ENCODE measurements around the gene GMDS. TPM values are rescaled to one million over a fixed set of nuclear protein-coding genes. Genes with fewer than 3 reads are reported as not detected.

The GMDS gene
- total RNA-seq, 3 donors from 2014 or later (not counting 1 experiment from before 2014, with no cell fraction given) = 23.6 to 31.0 (median 26.4) TPM

DNA sequence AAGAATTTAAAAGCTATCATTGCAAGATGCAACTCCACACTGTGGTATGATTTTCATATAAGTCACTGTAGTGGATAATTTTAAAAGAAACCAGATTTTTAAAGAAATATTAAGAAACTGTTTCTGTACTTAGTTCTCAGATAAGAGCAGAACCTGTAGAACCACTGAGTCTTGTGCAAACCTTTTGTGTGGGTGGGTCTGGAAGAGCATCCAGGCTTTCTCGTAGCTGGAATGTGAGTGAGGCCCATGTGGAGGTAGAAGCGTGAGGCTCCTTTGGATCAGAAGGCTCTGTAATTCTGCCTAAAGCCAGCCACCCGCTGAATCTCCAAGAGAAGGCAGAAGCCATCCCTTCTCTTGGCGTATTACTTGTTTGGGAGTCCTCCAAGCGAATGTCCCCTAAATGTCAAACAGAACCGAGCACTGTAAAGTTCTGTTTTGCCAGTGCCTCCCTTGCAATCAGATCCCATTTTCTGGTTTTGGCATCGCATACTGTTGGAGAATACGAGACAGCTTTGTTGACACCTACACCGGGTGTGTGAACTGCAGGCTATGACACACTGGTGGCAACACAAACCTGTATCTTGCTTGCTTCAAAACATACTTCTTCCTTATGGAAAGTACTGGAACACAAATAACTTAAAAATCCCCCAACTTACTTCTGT, 447.0 kb downstream of the GMDS start:
- Histone ChIP-seq H3K4me1 (ENCODE audit: control insufficient read depth, insufficient read depth, low read length) (no peaks in the 10 kb centered on the region), H3K4me3 (ENCODE audit: low read length) (no peak overlapping the region), H3K27ac (ENCODE audit: low read length) (no peak overlapping the region), H3K27me3 (ENCODE audit: control insufficient read depth, insufficient read depth, low read length) (no peaks in the 10 kb centered on the region), H3K9me3 (ENCODE audit: control insufficient read depth, insufficient read depth, low read length) (no peaks in the 10 kb centered on the region), H3K36me3 (ENCODE audit: control insufficient read depth, insufficient read depth, low read length) (no peaks in the 10 kb centered on the region)
- no peak overlapping the region for H3K27ac Mint-ChIP-seq
- no peak overlapping the region for H3K4me3 Mint-ChIP-seq
- peaks cover 0 to 3% of the 10 kb centered on the region in 2 donors for H3K27me3 Mint-ChIP-seq (ENCODE audit: low read depth in 2 of 2)
- no peaks in the 10 kb centered on the region for H3K4me1 Mint-ChIP-seq
- TF ChIP-seq CTCF (IDR thresholded peaks at IDR 0.05) = no peak
- no peaks in the 10 kb centered on the region for H3K36me3 Mint-ChIP-seq
- DNase-seq (no peak), ATAC-seq (no peak)
- intact Hi-C loops (cut with micrococcal nuclease) = no loop called here
- 94% methylated on average over 9 of the region's 9 CpGs for WGBS (ENCODE audit: insufficient coverage)
- no peaks in the 10 kb centered on the region for H3K9me3 Mint-ChIP-seq

DNA sequence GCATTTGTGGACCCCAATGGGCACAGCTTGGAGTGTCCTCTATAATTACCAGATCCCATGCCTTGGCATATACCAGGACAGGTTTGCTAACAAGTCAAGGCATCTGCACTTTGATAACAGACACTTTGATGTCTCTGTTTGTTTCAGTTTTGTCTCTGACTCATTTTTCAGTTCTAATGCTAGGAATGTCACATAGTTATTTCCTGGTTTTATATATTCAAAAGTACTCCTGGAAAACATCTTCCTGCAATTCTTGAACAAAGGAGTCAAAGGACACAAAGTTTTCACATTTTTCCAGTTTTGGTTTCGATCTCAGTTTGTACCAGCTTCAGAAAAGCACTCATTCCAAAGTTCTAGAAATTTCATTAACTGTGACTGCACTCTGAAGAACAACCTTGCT, 447.6 kb downstream of the GMDS start:
- intact Hi-C loops (cut with micrococcal nuclease) = no loop called here
- no peak overlapping the region for H3K27ac Mint-ChIP-seq
- H3K4me3 Mint-ChIP-seq = no peak overlapping the region
- TF ChIP-seq CTCF (IDR thresholded peaks at IDR 0.05) = no peak
- no peaks in the 10 kb centered on the region for H3K9me3 Mint-ChIP-seq
- no peak overlapping the region for H3K4me3 ChIP-seq (ENCODE audit: low read length)
- H3K27me3 ChIP-seq (ENCODE audit: control insufficient read depth, insufficient read depth, low read length) = no peaks in the 10 kb centered on the region
- H3K4me1 ChIP-seq (ENCODE audit: control insufficient read depth, insufficient read depth, low read length) = no peaks in the 10 kb centered on the region
- no peaks in the 10 kb centered on the region for H3K36me3 ChIP-seq (ENCODE audit: control insufficient read depth, insufficient read depth, low read length)
- no peak overlapping the region for H3K27ac ChIP-seq (ENCODE audit: low read length)
- ATAC-seq (no peak), DNase-seq (no peak)
- no peaks in the 10 kb centered on the region for H3K4me1 Mint-ChIP-seq
- no peaks in the 10 kb centered on the region for H3K36me3 Mint-ChIP-seq
- H3K27me3 Mint-ChIP-seq (ENCODE audit: low read depth in 2 of 2) = peaks cover 5 to 6% of the 10 kb centered on the region in 2 donors
- 82% methylated on average over 1 of the region's 1 CpG for WGBS (ENCODE audit: insufficient coverage)
- H3K9me3 ChIP-seq (ENCODE audit: control insufficient read depth, insufficient read depth, low read length) = no peaks in the 10 kb centered on the region

DNA sequence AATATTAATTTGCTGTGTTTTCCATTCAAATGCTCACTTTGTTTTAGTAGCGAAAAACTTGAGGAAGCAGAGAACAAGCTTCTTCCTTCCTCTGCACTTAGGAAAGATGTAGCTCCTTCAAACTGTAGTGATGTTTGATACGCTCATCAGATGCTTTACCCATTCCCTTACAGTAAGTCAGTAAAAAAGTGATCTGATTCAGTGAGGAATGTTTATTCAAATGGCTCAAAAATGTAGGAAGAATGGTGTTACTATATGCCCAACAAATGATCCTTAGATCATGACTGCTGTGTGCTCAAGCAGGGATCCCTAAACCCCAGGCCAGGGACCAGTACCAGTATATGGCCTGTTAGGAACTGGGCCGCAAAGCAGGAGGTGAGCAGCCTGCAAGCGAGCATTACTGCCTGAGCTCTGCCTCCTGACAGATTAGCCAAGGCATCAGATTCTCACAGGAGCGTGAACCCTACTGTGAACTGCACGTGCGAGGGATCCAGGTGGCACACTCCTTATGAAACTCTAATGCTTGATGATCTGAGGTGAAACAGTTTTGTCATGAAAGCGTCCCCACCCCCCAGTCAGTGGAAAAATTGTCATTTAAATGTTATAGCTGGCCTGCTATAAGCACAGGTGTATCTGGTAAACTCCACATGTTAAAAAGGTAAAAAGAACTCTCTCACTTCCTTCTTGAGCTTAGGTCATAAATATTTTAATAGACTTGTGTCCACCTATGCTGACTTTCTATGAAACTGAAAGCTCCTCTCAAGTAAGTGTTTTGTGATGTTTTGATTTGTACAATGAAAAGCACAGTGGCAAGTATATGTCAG, 448.5 kb downstream of the GMDS start:
- Histone ChIP-seq H3K36me3 (ENCODE audit: control insufficient read depth, insufficient read depth, low read length) (no peaks in the 10 kb centered on the region), H3K27me3 (ENCODE audit: control insufficient read depth, insufficient read depth, low read length) (no peaks in the 10 kb centered on the region), H3K9me3 (ENCODE audit: control insufficient read depth, insufficient read depth, low read length) (no peaks in the 10 kb centered on the region), H3K4me3 (ENCODE audit: low read length) (no peak overlapping the region), H3K27ac (ENCODE audit: low read length) (no peak overlapping the region), H3K4me1 (ENCODE audit: control insufficient read depth, insufficient read depth, low read length) (no peaks in the 10 kb centered on the region)
- intact Hi-C loops (cut with micrococcal nuclease) = no loop called here
- Mint-ChIP-seq H3K4me1 (no peaks in the 10 kb centered on the region), H3K27ac (no peak overlapping the region), H3K36me3 (no peaks in the 10 kb centered on the region), H3K4me3 (no peak overlapping the region), H3K27me3 (ENCODE audit: low read depth in 2 of 2) (peaks cover 6 to 7% of the 10 kb centered on the region in 2 donors), H3K9me3 (no peaks in the 10 kb centered on the region)
- ATAC-seq (no peak), DNase-seq (no peak)
- TF ChIP-seq CTCF (IDR thresholded peaks at IDR 0.05) = no peak
- 80% methylated on average over 7 of the region's 8 CpGs for whole genome bisulfite sequencing (ENCODE audit: insufficient coverage)
